Keratinocyte (primary cell): Measurements from ENCODE around the gene SLC25A21.

Source experiments
- CTCF ChIP-seq, 3 experiments: IDR thresholded peaks in 1 of 3; conservative IDR thresholded peaks in 1 of 3; optimal IDR thresholded peaks in 1 of 3; 2 replicates in 2 of 3; 3 replicates in 1 of 3; pipeline versions ENCODE3 to v1.5.1; 2011; ENCODE audit warnings: low read length in 3 of 3, mild to moderate bottlenecking in 3 of 3, moderate library complexity in 2 of 3, control low read depth in 1 of 3, inconsistent platforms in 1 of 3; ENCODE audit not compliant: insufficient read depth in 2 of 3; ENCODE audit errors: extremely low read depth in 1 of 3
- EZH2 ChIP-seq: IDR thresholded peaks from one replicate; pipeline ENCODE4 v1.6.1; 2012; ENCODE audit warnings: inconsistent platforms, mild to moderate bottlenecking, low read length, moderate library complexity

DNA sequence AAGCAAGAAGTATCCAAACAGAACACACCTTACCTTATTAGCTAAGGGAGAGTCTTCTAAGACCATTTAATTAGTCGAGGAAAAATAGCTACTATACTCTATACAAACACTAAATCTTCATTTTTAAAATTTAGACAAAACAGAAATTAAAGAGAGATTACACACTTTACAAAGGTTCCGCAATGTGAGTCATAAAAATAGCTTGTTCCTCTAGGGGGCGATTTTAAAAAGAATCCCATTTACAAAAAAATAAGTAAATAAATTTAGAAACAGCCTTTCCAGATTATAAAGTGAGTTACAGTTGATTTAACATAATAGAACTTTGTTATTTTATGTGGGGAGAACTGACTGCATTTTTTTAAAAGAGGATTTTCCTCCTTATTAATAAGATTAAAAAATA is 309.1 kb downstream of the SLC25A21 start:
- no peak for TF ChIP-seq EZH2
- no peak for TF ChIP-seq CTCF (optimal IDR thresholded peaks at IDR 0.05 in 1 of 3, IDR thresholded peaks at IDR 0.05 in 1 of 3, conservative IDR thresholded peaks at IDR 0.05 in 1 of 3; ENCODE audit: extremely low read depth in 1 of 3, insufficient read depth in 2 of 3, low read length in 3 of 3)
